ENCODE data around the gene ATG9A.

The ATG9A gene

GRCh38 chr2:219178377-219179175, 50.9 kb downstream of the ATG9A start:
- Histone ChIP-seq H3K79me2 (ENCODE audit: low read length) (peaks cover 54% of the 10 kb centered on the region), H3K27me3 (replicated peaks; ENCODE audit: insufficient read depth, low read length) (no peaks in the 10 kb centered on the region), H3K9me3 (replicated peaks; ENCODE audit: insufficient read depth, low read length) (no peaks in the 10 kb centered on the region), H4K20me1 (ENCODE audit: insufficient read depth, low read length) (no peaks in the 10 kb centered on the region), H3F3A (ENCODE audit: insufficient read depth, low read length) (peaks cover 22% of the 10 kb centered on the region), H3K4me3 (ENCODE audit: low read length) (peak overlapping the region; percentile 88), H3K9ac (ENCODE audit: low read length) (peak overlapping the region; percentile 67), H3K4me2 (ENCODE audit: low read depth, low read length) (peak overlapping the region; percentile 76), H3K36me3 (replicated peaks; ENCODE audit: insufficient read depth, low read length) (peaks cover 4% of the 10 kb centered on the region; the same call in 1 of the 2 replicates), H3K9me2 (replicated peaks; ENCODE audit: insufficient read depth, low read length) (no peaks in the 10 kb centered on the region), H3K27ac (ENCODE audit: low read length) (peak overlapping the region; percentile 38; the same call in 1 of the 2 replicates), H2AFZ (ENCODE audit: low read length) (peak overlapping the region; percentile 61; the same call in 1 of the 2 replicates), H3K4me1 (ENCODE audit: low read length) (peaks cover 13% of the 10 kb centered on the region; the same call in 1 of the 2 replicates)
- TF ChIP-seq EZH2phosphoT487 (IDR thresholded peaks at IDR 0.05; ENCODE audit: low read length) = no peak
- no peak for TF ChIP-seq EZH2 (optimal IDR thresholded peaks at IDR 0.05; ENCODE audit: low read depth, low read length)
- TF ChIP-seq, protein P1, sequence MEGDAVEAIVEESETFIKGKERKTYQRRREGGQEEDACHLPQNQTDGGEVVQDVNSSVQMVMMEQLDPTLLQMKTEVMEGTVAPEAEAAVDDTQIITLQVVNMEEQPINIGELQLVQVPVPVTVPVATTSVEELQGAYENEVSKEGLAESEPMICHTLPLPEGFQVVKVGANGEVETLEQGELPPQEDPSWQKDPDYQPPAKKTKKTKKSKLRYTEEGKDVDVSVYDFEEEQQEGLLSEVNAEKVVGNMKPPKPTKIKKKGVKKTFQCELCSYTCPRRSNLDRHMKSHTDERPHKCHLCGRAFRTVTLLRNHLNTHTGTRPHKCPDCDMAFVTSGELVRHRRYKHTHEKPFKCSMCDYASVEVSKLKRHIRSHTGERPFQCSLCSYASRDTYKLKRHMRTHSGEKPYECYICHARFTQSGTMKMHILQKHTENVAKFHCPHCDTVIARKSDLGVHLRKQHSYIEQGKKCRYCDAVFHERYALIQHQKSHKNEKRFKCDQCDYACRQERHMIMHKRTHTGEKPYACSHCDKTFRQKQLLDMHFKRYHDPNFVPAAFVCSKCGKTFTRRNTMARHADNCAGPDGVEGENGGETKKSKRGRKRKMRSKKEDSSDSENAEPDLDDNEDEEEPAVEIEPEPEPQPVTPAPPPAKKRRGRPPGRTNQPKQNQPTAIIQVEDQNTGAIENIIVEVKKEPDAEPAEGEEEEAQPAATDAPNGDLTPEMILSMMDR (IDR thresholded peaks at IDR 0.05; ENCODE audit: low read length) = no peak
- peak; percentile 37 for DNase-seq

- H3K9me2 ChIP-seq (replicated peaks; ENCODE audit: insufficient read depth, low read length) = no peaks in the 10 kb centered on the region
- peaks cover 22% of the 10 kb centered on the region for H3F3A ChIP-seq (ENCODE audit: insufficient read depth, low read length)
- no peaks in the 10 kb centered on the region for H3K9me3 ChIP-seq (replicated peaks; ENCODE audit: insufficient read depth, low read length)
- H3K79me2 ChIP-seq (ENCODE audit: low read length) = peaks cover 54% of the 10 kb centered on the region
- H2AFZ ChIP-seq (ENCODE audit: low read length) = peak within 1 kb of the TSS; percentile 97
- TF ChIP-seq EZH2phosphoT487 (IDR thresholded peaks at IDR 0.05; ENCODE audit: low read length) = no peak
- TF ChIP-seq, protein P1 (IDR thresholded peaks at IDR 0.05; ENCODE audit: low read length) = no peak
- TF ChIP-seq EZH2 (optimal IDR thresholded peaks at IDR 0.05; ENCODE audit: low read depth, low read length) = no peak
- no peaks in the 10 kb centered on the region for H3K27me3 ChIP-seq (replicated peaks; ENCODE audit: insufficient read depth, low read length)
- peak within 1 kb of the TSS; percentile 98 for H3K27ac ChIP-seq (ENCODE audit: low read length)
- H4K20me1 ChIP-seq (ENCODE audit: insufficient read depth, low read length) = no peaks in the 10 kb centered on the region
- peak; percentile 92 for DNase-seq
- peak within 1 kb of the TSS; percentile 96 for H3K9ac ChIP-seq (ENCODE audit: low read length)
- H3K36me3 ChIP-seq (replicated peaks; ENCODE audit: insufficient read depth, low read length) = peaks cover 3% of the 10 kb centered on the region
- peak within 1 kb of the TSS; percentile 98 for H3K4me2 ChIP-seq (ENCODE audit: low read depth, low read length)
- peak within 1 kb of the TSS; percentile 99 for H3K4me3 ChIP-seq (ENCODE audit: low read length)
- H3K4me1 ChIP-seq (ENCODE audit: low read length) = peaks cover 13% of the 10 kb centered on the region; the same call in 1 of the 2 replicates
These were observed 51.7 kb downstream of the ATG9A start, which contains the start of gene RETREG2 for GRCh38 chr2:219177552-219178376. Gene RETREG2 (plus strand): TSS chr2:219178275. CDS start chr2:219178353, 78 bp downstream.

DNA sequence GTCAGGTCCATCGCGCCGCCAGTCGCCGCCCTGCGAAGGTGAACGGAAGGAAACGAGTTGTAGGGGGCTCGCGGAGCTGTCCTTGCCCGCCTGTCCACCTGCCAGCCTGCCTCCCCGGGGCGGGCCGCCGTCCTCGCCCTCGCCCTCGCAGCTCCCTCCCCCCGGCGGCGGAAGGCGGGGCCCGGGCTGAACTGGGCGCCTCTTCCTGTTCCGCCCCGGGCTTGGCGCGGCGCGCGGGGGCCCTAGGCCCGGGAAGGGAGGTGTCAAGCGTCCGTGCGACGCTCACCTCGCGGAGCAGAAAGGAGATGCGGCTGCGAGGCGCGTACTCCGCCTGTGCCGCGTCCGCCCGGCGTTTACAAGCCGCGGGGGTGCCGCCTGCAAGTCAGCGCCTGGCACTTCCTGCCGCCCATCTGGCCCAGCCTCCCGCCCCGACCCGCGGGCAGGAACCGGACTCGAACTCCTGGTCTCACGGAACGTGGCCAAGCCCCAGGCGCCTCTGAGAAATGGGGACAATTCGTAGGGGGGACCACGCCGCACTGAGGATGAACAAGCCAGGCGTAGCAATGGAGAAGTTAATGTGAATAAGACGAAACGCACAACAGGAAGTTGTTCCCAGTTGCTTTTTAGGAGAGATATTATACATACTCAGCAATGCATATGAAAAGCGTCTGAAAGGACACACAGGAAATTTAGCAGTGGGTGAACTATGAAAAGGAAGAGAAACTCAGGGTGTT, 52.5 kb downstream of the ATG9A start, which contains the start of gene CNPPD1:
TSS of gene CNPPD1 (minus strand) at position 108 of the 734 bp plus-strand sequence. CDS start at position 11, 97 bp downstream.
- H3K4me3 ChIP-seq (ENCODE audit: low read length) = peak within 1 kb of the TSS; percentile 99
- peaks cover 13% of the 10 kb centered on the region; the same call in 1 of the 2 replicates for H3K4me1 ChIP-seq (ENCODE audit: low read length)
- H3K9me3 ChIP-seq (replicated peaks; ENCODE audit: insufficient read depth, low read length) = no peaks in the 10 kb centered on the region
- no peaks in the 10 kb centered on the region for H3K9me2 ChIP-seq (replicated peaks; ENCODE audit: insufficient read depth, low read length)
- peak within 1 kb of the TSS; percentile 97 for H2AFZ ChIP-seq (ENCODE audit: low read length)
- TF ChIP-seq EZH2phosphoT487 (IDR thresholded peaks at IDR 0.05; ENCODE audit: low read length) (no peak), EZH2 (optimal IDR thresholded peaks at IDR 0.05; ENCODE audit: low read depth, low read length) (no peak)
- TF ChIP-seq, protein P1 (IDR thresholded peaks at IDR 0.05; ENCODE audit: low read length) = no peak
- H3K4me2 ChIP-seq (ENCODE audit: low read depth, low read length) = peak within 1 kb of the TSS; percentile 98
- H3K36me3 ChIP-seq (replicated peaks; ENCODE audit: insufficient read depth, low read length) = peaks cover 3% of the 10 kb centered on the region
- peak within 1 kb of the TSS; percentile 98 for H3K27ac ChIP-seq (ENCODE audit: low read length)
- peaks cover 22% of the 10 kb centered on the region for H3F3A ChIP-seq (ENCODE audit: insufficient read depth, low read length)
- peak within 1 kb of the TSS; percentile 96 for H3K9ac ChIP-seq (ENCODE audit: low read length)
- peaks cover 54% of the 10 kb centered on the region for H3K79me2 ChIP-seq (ENCODE audit: low read length)
- H3K27me3 ChIP-seq (replicated peaks; ENCODE audit: insufficient read depth, low read length) = no peaks in the 10 kb centered on the region
- peak; percentile 91 for DNase-seq
- H4K20me1 ChIP-seq (ENCODE audit: insufficient read depth, low read length) = no peaks in the 10 kb centered on the region

Data from MM.1S (cell line).